ENCODE results near the gene ACE2.

DNA sequence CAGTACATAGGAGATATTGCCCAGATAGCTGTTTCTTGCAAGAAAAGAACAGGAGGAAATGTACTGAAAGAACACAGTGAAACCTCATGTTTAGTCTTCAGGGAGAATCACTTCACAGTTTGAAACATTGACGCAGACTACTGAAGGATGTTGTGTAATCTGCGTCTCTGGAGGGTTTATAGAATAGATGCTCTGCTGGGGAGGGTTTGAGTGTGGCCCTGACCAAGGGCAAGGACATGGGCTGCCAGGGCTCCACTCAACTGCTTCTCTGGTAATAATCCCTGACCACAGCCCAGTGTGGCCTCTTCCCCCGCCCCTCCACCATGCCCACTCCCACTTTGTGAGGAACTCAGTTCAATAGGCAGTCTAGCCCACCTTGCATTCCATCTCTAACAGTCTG, 15.8 kb upstream of the ACE2 start:
- TF ChIP-seq, protein P1, sequence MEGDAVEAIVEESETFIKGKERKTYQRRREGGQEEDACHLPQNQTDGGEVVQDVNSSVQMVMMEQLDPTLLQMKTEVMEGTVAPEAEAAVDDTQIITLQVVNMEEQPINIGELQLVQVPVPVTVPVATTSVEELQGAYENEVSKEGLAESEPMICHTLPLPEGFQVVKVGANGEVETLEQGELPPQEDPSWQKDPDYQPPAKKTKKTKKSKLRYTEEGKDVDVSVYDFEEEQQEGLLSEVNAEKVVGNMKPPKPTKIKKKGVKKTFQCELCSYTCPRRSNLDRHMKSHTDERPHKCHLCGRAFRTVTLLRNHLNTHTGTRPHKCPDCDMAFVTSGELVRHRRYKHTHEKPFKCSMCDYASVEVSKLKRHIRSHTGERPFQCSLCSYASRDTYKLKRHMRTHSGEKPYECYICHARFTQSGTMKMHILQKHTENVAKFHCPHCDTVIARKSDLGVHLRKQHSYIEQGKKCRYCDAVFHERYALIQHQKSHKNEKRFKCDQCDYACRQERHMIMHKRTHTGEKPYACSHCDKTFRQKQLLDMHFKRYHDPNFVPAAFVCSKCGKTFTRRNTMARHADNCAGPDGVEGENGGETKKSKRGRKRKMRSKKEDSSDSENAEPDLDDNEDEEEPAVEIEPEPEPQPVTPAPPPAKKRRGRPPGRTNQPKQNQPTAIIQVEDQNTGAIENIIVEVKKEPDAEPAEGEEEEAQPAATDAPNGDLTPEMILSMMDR (IDR thresholded peaks at IDR 0.05; ENCODE audit: borderline replicate concordance, extremely low read depth, low read length, poor library complexity, severe bottlenecking): no peak
- TF ChIP-seq EZH2 (IDR thresholded peaks at IDR 0.05; ENCODE audit: borderline replicate concordance, low read depth, low read length, severe bottlenecking): no peak
